Stimulated activated naive CD8-positive, alpha-beta T cell treated with anti-CD3 and anti-CD28 coated beads, Interleukin-15, Interleukin-2, amounts not matched to agents 100 ng/mL and 50 ng/mL, for 24 hours (primary cell): ENCODE data around the gene WWOX.
A peak's percentile ranks its signal among the peaks of the same experiment; 100 is the strongest.
"Not testable (repeated sequence)": the region's sequence is repeated elsewhere in the genome, so short reads cannot be mapped to it uniquely, and the experiment has no call there.

Source experiments
- H3K27ac Mint-ChIP-seq: one replicate; pipeline ENCODE4 v1.8.0; 2021; ENCODE audit warnings: mild to moderate bottlenecking, mixed read lengths
- H3K27me3 Mint-ChIP-seq: one replicate; pipeline ENCODE4 v1.8.0; 2021; ENCODE audit warnings: mixed read lengths
- H3K36me3 Mint-ChIP-seq: one replicate; pipeline ENCODE4 v1.8.0; 2021; ENCODE audit warnings: low read depth, mixed read lengths
- H3K4me1 Mint-ChIP-seq: one replicate; pipeline ENCODE4 v1.8.0; 2021; ENCODE audit warnings: low read depth, mixed read lengths
- H3K4me3 Mint-ChIP-seq: one replicate; pipeline ENCODE4 v1.8.0; 2021; ENCODE audit warnings: mild to moderate bottlenecking, mixed read lengths
- H3K9me3 Mint-ChIP-seq: one replicate; pipeline ENCODE4 v1.8.0; 2021; ENCODE audit warnings: mixed read lengths

WWOX gene

GRCh38 chr16:78686601-78687000 is 587.1 kb downstream of the WWOX start:
- Mint-ChIP-seq H3K36me3 (no peaks in the 10 kb centered on the region), H3K4me3 (no peak overlapping the region)

GRCh38 chr16:78689028-78689427 is 589.6 kb downstream of the WWOX start:
- Mint-ChIP-seq H3K4me3 (no peak overlapping the region), H3K9me3 (no peaks in the 10 kb centered on the region), H3K36me3 (no peaks in the 10 kb centered on the region), H3K4me1 (no peaks in the 10 kb centered on the region), H3K27me3 (no peaks in the 10 kb centered on the region), H3K27ac (no peak overlapping the region)

More at GRCh38 chr16:78686601-78687000, 587.1 kb downstream of the WWOX start:
- Mint-ChIP-seq H3K27me3 (no peaks in the 10 kb centered on the region), H3K27ac (no peak overlapping the region), H3K4me1 (no peaks in the 10 kb centered on the region), H3K9me3 (no peaks in the 10 kb centered on the region)

- Mint-ChIP-seq H3K4me3 (no peak overlapping the region), H3K36me3 (no peaks in the 10 kb centered on the region), H3K27ac (no peak overlapping the region), H3K27me3 (no peaks in the 10 kb centered on the region), H3K4me1 (no peaks in the 10 kb centered on the region), H3K9me3 (no peaks in the 10 kb centered on the region)
These were observed 590.1 kb downstream of the WWOX start for GRCh38 chr16:78689536-78689935.

- Mint-ChIP-seq H3K36me3 (no peaks in the 10 kb centered on the region), H3K9me3 (no peaks in the 10 kb centered on the region), H3K4me3 (no peak overlapping the region), H3K27me3 (no peaks in the 10 kb centered on the region), H3K27ac (no peak overlapping the region), H3K4me1 (no peaks in the 10 kb centered on the region)
These were observed 591.1 kb downstream of the WWOX start for GRCh38 chr16:78690510-78690909.

GRCh38 chr16:78691746-78692145 is 592.3 kb downstream of the WWOX start:
- H3K27me3 Mint-ChIP-seq, H3K4me3 Mint-ChIP-seq, H3K4me1 Mint-ChIP-seq, H3K27ac Mint-ChIP-seq, H3K9me3 Mint-ChIP-seq, H3K36me3 Mint-ChIP-seq: not testable (repeated sequence)

GRCh38 chr16:78693496-78693895 is 594.0 kb downstream of the WWOX start:
- Mint-ChIP-seq H3K4me3 (no peak overlapping the region), H3K9me3 (no peaks in the 10 kb centered on the region), H3K36me3 (no peaks in the 10 kb centered on the region)

GRCh38 chr16:78694414-78694813 is 595.0 kb downstream of the WWOX start:
- H3K4me3 Mint-ChIP-seq, result no peak overlapping the region

More at GRCh38 chr16:78693496-78693895, 594.0 kb downstream of the WWOX start:
- Mint-ChIP-seq H3K4me1 (no peaks in the 10 kb centered on the region), H3K27me3 (no peaks in the 10 kb centered on the region), H3K27ac (no peak overlapping the region)

GRCh38 chr16:78695391-78695790 is 595.9 kb downstream of the WWOX start:
- Mint-ChIP-seq H3K9me3 (no peaks in the 10 kb centered on the region), H3K36me3 (no peaks in the 10 kb centered on the region), H3K4me3 (no peak overlapping the region), H3K27ac (no peak overlapping the region), H3K4me1 (no peaks in the 10 kb centered on the region), H3K27me3 (no peaks in the 10 kb centered on the region)

More at GRCh38 chr16:78694414-78694813, 595.0 kb downstream of the WWOX start:
- H3K27ac Mint-ChIP-seq, result no peak overlapping the region
- H3K4me1 Mint-ChIP-seq, result no peaks in the 10 kb centered on the region
- no peaks in the 10 kb centered on the region for H3K36me3 Mint-ChIP-seq
- H3K27me3 Mint-ChIP-seq, result no peaks in the 10 kb centered on the region
- no peaks in the 10 kb centered on the region for H3K9me3 Mint-ChIP-seq

GRCh38 chr16:78696797-78697196 is 597.3 kb downstream of the WWOX start:
- Mint-ChIP-seq H3K27me3 (no peaks in the 10 kb centered on the region), H3K4me3 (no peak overlapping the region), H3K36me3 (no peaks in the 10 kb centered on the region), H3K27ac (no peak overlapping the region), H3K4me1 (no peaks in the 10 kb centered on the region), H3K9me3 (no peaks in the 10 kb centered on the region)

GRCh38 chr16:78697426-78697825 is 598.0 kb downstream of the WWOX start:
- no peak overlapping the region for H3K27ac Mint-ChIP-seq

GRCh38 chr16:78703936-78704335 is 604.5 kb downstream of the WWOX start:
- Mint-ChIP-seq H3K9me3 (peaks cover 4% of the 10 kb centered on the region), H3K36me3 (peaks cover 4% of the 10 kb centered on the region), H3K27me3 (no peaks in the 10 kb centered on the region), H3K4me3 (no peak overlapping the region), H3K27ac (no peak overlapping the region), H3K4me1 (peaks cover 10% of the 10 kb centered on the region)

More at GRCh38 chr16:78697426-78697825, 598.0 kb downstream of the WWOX start:
- Mint-ChIP-seq H3K9me3 (no peaks in the 10 kb centered on the region), H3K36me3 (no peaks in the 10 kb centered on the region), H3K4me3 (no peak overlapping the region), H3K27me3 (no peaks in the 10 kb centered on the region), H3K4me1 (no peaks in the 10 kb centered on the region)

GRCh38 chr16:78704416-78704815 is 605.0 kb downstream of the WWOX start:
- H3K4me3 Mint-ChIP-seq, result no peak overlapping the region
- H3K27me3 Mint-ChIP-seq, result no peaks in the 10 kb centered on the region
- H3K9me3 Mint-ChIP-seq, result peaks cover 4% of the 10 kb centered on the region
- peaks cover 4% of the 10 kb centered on the region for H3K36me3 Mint-ChIP-seq
- H3K27ac Mint-ChIP-seq, result no peak overlapping the region
- H3K4me1 Mint-ChIP-seq, result peaks cover 10% of the 10 kb centered on the region

GRCh38 chr16:78705694-78706093 is 606.2 kb downstream of the WWOX start:
- Mint-ChIP-seq H3K4me1 (peaks cover 10% of the 10 kb centered on the region), H3K27me3 (no peaks in the 10 kb centered on the region), H3K9me3 (peaks cover 4% of the 10 kb centered on the region), H3K4me3 (no peak overlapping the region), H3K27ac (no peak overlapping the region), H3K36me3 (peaks cover 4% of the 10 kb centered on the region)

- no peak overlapping the region for H3K4me3 Mint-ChIP-seq
- H3K27me3 Mint-ChIP-seq, result no peaks in the 10 kb centered on the region
- peak overlapping the region; percentile 19 for H3K27ac Mint-ChIP-seq
- H3K4me1 Mint-ChIP-seq, result peaks cover 10% of the 10 kb centered on the region
- peaks cover 4% of the 10 kb centered on the region for H3K9me3 Mint-ChIP-seq
- H3K36me3 Mint-ChIP-seq, result peaks cover 4% of the 10 kb centered on the region
These were observed 607.2 kb downstream of the WWOX start for GRCh38 chr16:78706637-78707036.

- Mint-ChIP-seq H3K4me3 (no peak overlapping the region), H3K27me3 (no peaks in the 10 kb centered on the region), H3K4me1 (peaks cover 10% of the 10 kb centered on the region), H3K9me3 (peaks cover 4% of the 10 kb centered on the region), H3K36me3 (peaks cover 4% of the 10 kb centered on the region), H3K27ac (no peak overlapping the region)
These were observed 609.9 kb downstream of the WWOX start for GRCh38 chr16:78709137-78709884.

- Mint-ChIP-seq H3K27me3 (no peaks in the 10 kb centered on the region), H3K36me3 (no peaks in the 10 kb centered on the region)
These were observed 615.7 kb downstream of the WWOX start for GRCh38 chr16:78715106-78715505.

More at GRCh38 chr16:78715106-78715505, 615.7 kb downstream of the WWOX start:
- Mint-ChIP-seq H3K4me3 (no peak overlapping the region), H3K4me1 (no peaks in the 10 kb centered on the region), H3K9me3 (no peaks in the 10 kb centered on the region), H3K27ac (no peak overlapping the region)
